CD4-positive, alpha-beta T cell treated with Interleukin-4 for 1 hour (primary cell): ENCODE results near the gene CHRNE.
A peak's percentile ranks its signal among the peaks of the same experiment; 100 is the strongest.

Experiments used
- DNase-seq, 2 donors: peaks; one replicate each; pipeline ENCODE4 v3.0.0-alpha.2; 2020 to 2022

CHRNE gene

GRCh38 chr17:4901648-4902344, 1.1 kb downstream of the CHRNE start:
- DNase-seq, result peak; percentile 46 to 74

GRCh38 chr17:4901108-4901647, 1.7 kb downstream of the CHRNE start:
- DNase-seq, result peak in 1 of 2 donors; percentile 32

- DNase-seq, result peak; percentile 82 to 88
Observed at GRCh38 chr17:4900231-4901107, 2.4 kb downstream of the CHRNE start.

GRCh38 chr17:4899341-4900230, 3.3 kb downstream of the CHRNE start, which contains the start of gene C17orf107:
Gene C17orf107 (plus strand): TSS chr17:4899536. CDS start chr17:4899763, 227 bp downstream.
- peak; percentile 94 to 97 for DNase-seq

- no peak for DNase-seq
Observed at GRCh38 chr17:4898927-4899326, 4.0 kb downstream of the CHRNE start.

- DNase-seq, result no peak
Observed at GRCh38 chr17:4898351-4898750, 4.5 kb downstream of the CHRNE start.

- no peak for DNase-seq
Observed at GRCh38 chr17:4897785-4898184, 5.1 kb downstream of the CHRNE start.

GRCh38 chr17:4897198-4897687, 5.7 kb downstream of the CHRNE start:
- no peak for DNase-seq

GRCh38 chr17:4896332-4897197, 6.3 kb downstream of the CHRNE start:
- DNase-seq, result no peak

- DNase-seq, result no peak
Observed at GRCh38 chr17:4895657-4896331, 7.1 kb downstream of the CHRNE start.

- no peak for DNase-seq
Observed at GRCh38 chr17:4895121-4895520, 7.8 kb downstream of the CHRNE start.

GRCh38 chr17:4893721-4894560, 9.0 kb downstream of the CHRNE start:
- no peak for DNase-seq

GRCh38 chr17:4893272-4893671, 9.6 kb downstream of the CHRNE start:
- no peak for DNase-seq

- DNase-seq, result no peak
Observed at GRCh38 chr17:4892499-4893221, 10.2 kb downstream of the CHRNE start.

GRCh38 chr17:4891411-4892410, 11.2 kb downstream of the CHRNE start:
- DNase-seq, result no peak

GRCh38 chr17:4887581-4887980, 15.3 kb downstream of the CHRNE start:
- DNase-seq, result no peak

GRCh38 chr17:4886830-4887229, 16.1 kb downstream of the CHRNE start:
- no peak for DNase-seq

GRCh38 chr17:4884489-4884888, 18.4 kb downstream of the CHRNE start:
- DNase-seq, result no peak
